ENCODE data around the gene INTS2. TPM values are rescaled to one million over a fixed set of nuclear protein-coding genes. Genes with fewer than 3 reads are reported as not detected.
"Not testable (repeated sequence)": the region's sequence is repeated elsewhere in the genome, so short reads cannot be mapped to it uniquely, and the experiment has no call there.

INTS2 gene
- total RNA-seq, 4 donors from 2014 or later: 7.4 to 38.4 (median 15.9) TPM

DNA sequence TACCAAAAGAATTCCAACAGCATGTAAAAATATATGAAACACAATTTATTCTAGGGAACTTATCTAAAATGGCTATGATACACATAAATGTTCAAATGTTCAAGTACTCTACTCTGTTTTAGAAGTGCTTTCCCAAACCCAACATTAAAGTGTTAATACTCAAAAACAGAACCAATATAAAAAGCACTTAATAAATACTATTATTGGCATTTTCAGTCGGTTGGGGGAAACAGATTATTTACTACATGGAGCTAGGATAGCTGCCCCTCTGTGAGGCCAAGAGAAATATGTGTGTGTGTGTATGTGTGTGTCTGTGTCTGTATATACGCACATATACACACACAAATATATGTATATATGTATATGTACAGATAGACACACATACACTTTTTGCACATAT, 32.4 kb downstream of the INTS2 start:
- no peaks in the 10 kb centered on the region for H3K27me3 ChIP-seq
- DNase-seq: no peak
- no peaks in the 10 kb centered on the region for H3K9me3 ChIP-seq
- H3K4me1 ChIP-seq: no peaks in the 10 kb centered on the region
- no peak overlapping the region for H3K27ac ChIP-seq
- no peak for TF ChIP-seq POLR2A (IDR thresholded peaks at IDR 0.05)
- TF ChIP-seq, protein P1, sequence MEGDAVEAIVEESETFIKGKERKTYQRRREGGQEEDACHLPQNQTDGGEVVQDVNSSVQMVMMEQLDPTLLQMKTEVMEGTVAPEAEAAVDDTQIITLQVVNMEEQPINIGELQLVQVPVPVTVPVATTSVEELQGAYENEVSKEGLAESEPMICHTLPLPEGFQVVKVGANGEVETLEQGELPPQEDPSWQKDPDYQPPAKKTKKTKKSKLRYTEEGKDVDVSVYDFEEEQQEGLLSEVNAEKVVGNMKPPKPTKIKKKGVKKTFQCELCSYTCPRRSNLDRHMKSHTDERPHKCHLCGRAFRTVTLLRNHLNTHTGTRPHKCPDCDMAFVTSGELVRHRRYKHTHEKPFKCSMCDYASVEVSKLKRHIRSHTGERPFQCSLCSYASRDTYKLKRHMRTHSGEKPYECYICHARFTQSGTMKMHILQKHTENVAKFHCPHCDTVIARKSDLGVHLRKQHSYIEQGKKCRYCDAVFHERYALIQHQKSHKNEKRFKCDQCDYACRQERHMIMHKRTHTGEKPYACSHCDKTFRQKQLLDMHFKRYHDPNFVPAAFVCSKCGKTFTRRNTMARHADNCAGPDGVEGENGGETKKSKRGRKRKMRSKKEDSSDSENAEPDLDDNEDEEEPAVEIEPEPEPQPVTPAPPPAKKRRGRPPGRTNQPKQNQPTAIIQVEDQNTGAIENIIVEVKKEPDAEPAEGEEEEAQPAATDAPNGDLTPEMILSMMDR (IDR thresholded peaks at IDR 0.05): no peak
- H3K36me3 ChIP-seq: no peaks in the 10 kb centered on the region
- no peak overlapping the region for H3K4me3 ChIP-seq
- intact Hi-C loops (cut with DNase I; ENCODE audit: low total_unique reads): no loop called here

DNA sequence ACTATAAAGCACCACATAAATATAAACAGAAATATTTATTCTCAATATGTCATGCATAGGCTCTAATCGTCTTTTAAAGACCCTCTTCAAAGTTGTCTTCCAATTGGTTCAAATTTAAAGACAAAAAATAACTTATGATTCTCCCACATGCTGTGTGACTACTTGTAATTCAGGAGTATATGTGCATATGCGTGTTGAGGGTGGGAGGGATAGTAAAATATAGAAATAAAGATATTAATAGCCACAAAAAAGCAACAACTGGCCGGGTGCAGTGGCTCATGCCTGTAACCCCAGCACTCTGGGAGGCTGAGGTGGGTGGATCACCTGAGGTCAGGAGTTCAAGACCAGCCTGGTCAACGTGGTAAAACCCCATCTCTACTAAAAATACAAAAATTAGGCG, 33.5 kb downstream of the INTS2 start:
- H3K4me3 ChIP-seq; H3K27me3 ChIP-seq; H3K9me3 ChIP-seq; DNase-seq; H3K36me3 ChIP-seq; intact Hi-C loops (cut with DNase I; ENCODE audit: low total_unique reads); H3K27ac ChIP-seq; H3K4me1 ChIP-seq: not testable (repeated sequence)

DNA sequence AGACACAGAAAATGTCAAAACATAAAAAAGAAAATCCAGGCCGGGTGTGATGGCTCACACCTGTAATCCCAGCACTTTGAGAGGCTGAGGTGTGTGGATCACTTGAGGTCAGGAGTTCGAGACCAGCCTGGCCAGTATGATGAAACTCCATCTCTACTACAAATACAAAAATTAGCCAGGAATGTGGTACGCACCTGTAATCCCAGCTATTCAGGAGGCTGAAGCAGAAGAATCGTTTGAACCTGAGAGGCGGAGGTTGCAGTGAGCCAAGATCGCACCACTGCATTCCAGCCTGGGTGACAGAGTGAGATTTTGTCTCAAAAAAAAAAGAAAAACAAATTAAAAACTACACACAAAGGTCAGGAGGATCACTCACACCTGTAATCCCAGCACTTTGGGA, 40.0 kb downstream of the INTS2 start:
- not testable (repeated sequence) for H3K27ac ChIP-seq, H3K36me3 ChIP-seq

DNA sequence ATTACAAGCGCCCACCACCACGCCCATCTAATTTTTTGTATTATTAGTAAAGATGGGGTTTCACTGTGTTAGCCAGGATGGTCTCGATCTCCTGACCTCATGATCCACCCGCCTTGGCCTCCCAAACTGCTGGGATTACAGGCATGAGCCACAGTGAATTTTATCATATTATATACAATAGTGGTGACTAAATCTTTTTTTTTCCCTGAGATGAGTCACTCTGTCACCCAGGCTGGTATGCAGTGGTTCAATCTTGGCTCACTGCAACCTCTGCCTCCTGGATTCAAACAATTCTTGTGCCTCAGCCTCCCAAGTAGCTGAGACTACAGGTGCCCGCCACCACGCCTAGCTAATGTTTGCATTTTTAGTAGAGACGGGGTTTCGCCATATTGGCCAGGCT, 41.9 kb downstream of the INTS2 start:
- H3K4me3 ChIP-seq; H3K27ac ChIP-seq; H3K27me3 ChIP-seq; H3K9me3 ChIP-seq; DNase-seq; H3K36me3 ChIP-seq; H3K4me1 ChIP-seq; intact Hi-C loops (cut with DNase I; ENCODE audit: low total_unique reads): not testable (repeated sequence)

More for the DNA sequence above, 40.0 kb downstream of the INTS2 start:
- H3K9me3 ChIP-seq; H3K4me3 ChIP-seq; H3K4me1 ChIP-seq; DNase-seq; intact Hi-C loops (cut with DNase I; ENCODE audit: low total_unique reads); H3K27me3 ChIP-seq: not testable (repeated sequence)

DNA sequence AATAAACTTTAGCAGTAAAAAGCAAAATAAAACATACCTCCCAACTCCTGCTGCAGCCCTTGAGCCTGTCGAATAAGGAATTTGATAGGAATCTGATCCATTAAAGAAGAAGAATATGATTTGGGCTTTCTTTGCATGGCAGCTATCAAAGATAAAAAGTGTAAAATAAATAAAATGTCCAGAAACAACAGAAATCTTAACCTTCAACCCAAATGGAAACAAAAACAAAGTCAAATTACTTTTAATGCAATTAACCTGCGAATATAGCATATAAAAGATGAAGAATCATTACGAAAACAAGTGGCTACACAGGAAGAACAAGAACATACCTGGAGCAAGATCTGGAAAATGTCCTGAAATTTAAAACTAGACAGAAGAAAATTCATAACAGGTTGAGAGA, 42.9 kb downstream of the INTS2 start:
- intact Hi-C loops (cut with DNase I; ENCODE audit: low total_unique reads): no loop called here
- Histone ChIP-seq H3K36me3 (no peaks in the 10 kb centered on the region), H3K27ac (no peak overlapping the region), H3K9me3 (no peaks in the 10 kb centered on the region), H3K4me1 (no peaks in the 10 kb centered on the region), H3K27me3 (no peaks in the 10 kb centered on the region), H3K4me3 (no peak overlapping the region)
- DNase-seq: no peak
- no peak for TF ChIP-seq POLR2A (IDR thresholded peaks at IDR 0.05)
- TF ChIP-seq, protein P1 (IDR thresholded peaks at IDR 0.05): no peak

DNA sequence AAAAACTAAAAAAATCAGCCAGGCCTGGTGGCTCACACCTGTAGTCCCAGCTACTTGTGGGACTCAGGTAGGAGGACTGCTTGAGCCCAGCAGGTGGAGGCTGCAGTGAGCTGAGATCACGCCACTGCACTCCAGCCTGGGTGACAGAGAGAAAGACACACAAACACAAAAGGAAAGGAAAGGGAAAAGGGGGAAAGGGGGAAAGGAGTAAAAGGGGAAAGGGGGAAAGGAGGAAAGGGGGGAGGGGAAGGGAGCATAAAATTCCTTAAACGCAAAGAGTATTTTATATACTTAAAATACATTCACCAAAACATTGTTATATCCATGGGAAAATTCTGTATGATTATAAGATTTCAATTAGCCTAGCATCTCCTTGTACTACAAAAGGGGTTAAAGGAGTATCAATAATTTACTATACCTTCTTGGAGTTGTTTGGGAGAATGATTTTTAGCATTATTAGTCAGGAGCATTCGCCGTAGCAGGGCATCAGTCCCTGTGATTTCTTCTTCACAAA, 47.1 kb downstream of the INTS2 start:
- TF ChIP-seq, protein P1 (IDR thresholded peaks at IDR 0.05): no peak
- TF ChIP-seq POLR2A (IDR thresholded peaks at IDR 0.05): no peak
- H3K27me3 ChIP-seq: no peaks in the 10 kb centered on the region
- DNase-seq: no peak
- intact Hi-C loops (cut with DNase I; ENCODE audit: low total_unique reads): no loop called here
- H3K4me1 ChIP-seq: no peaks in the 10 kb centered on the region
- H3K36me3 ChIP-seq: no peaks in the 10 kb centered on the region
- H3K9me3 ChIP-seq: no peaks in the 10 kb centered on the region
- H3K27ac ChIP-seq: no peak overlapping the region
- H3K4me3 ChIP-seq: no peak overlapping the region

DNA sequence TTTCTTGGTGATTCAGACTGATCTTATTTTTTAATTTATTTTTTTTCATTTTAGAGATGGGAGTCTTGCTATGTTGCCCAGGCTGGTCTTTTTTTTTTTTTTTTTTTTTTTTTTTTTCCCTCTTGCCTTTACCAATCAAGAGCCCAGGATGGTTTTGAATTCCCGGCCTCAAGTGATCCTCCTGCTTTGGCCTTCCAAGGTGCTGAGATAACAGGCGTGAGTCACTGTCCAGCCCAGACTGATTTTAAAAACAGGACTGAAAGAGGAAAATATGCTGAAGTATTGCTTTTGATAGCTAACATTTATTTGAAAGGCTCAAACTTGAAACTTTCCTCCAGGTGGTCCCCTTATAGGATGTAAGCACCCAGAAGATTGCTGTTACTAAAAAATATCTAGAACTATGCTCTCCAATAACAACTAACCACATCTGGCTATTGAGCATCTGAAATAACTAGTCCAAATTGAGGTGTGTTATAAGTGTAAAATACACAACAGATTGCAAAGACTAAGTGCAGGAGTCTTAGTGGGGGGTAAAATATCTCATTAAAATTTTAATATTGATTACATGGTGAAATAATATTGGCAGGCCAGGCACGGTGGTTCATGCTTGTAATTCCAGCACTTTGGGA, 48.7 kb downstream of the INTS2 start:
- H3K4me3 ChIP-seq: no peak overlapping the region
- TF ChIP-seq, protein P1 (IDR thresholded peaks at IDR 0.05): no peak
- no peak for TF ChIP-seq POLR2A (IDR thresholded peaks at IDR 0.05)
- H3K27me3 ChIP-seq: no peaks in the 10 kb centered on the region
- H3K9me3 ChIP-seq: no peaks in the 10 kb centered on the region
- no peak overlapping the region for H3K27ac ChIP-seq
- DNase-seq: no peak
- no peaks in the 10 kb centered on the region for H3K36me3 ChIP-seq
- intact Hi-C loops (cut with DNase I; ENCODE audit: low total_unique reads): no loop called here
- H3K4me1 ChIP-seq: no peaks in the 10 kb centered on the region
